Fibroblast of lung (primary cell): ENCODE results near the gene ZC3HAV1.

Source experiments
- CTCF ChIP-seq, 2 donors: IDR thresholded peaks in 1 of 2; conservative IDR thresholded peaks in 1 of 2; 1 replicate in 1 of 2; 2 replicates in 1 of 2; pipeline ENCODE4 v1.5.1; 2011 to 2012; ENCODE audit warnings: low read length in 2 of 2, control low read depth in 1 of 2, inconsistent platforms in 1 of 2, low read depth in 1 of 2, mild to moderate bottlenecking in 1 of 2
- EZH2 ChIP-seq: IDR thresholded peaks from 2 replicates; pipeline ENCODE4 v1.5.1; 2012; ENCODE audit warnings: low read length, control low read depth, mild to moderate bottlenecking; ENCODE audit errors: missing control alignments

- TF ChIP-seq CTCF (conservative IDR thresholded peaks at IDR 0.05 in 1 of 2, IDR thresholded peaks at IDR 0.05 in 1 of 2; ENCODE audit: low read depth in 1 of 2, low read length in 2 of 2): no peak
- TF ChIP-seq EZH2: no peak
Measured at GRCh38 chr7:139080905-139081304, 28.6 kb downstream of the ZC3HAV1 start.
